Amniotic epithelial cell (primary cell): ENCODE results near the gene C11orf21.

Source experiments
- DNase-seq: peaks from one replicate; pipeline ENCODE4 v3.0.0-alpha.2; 2010; ENCODE audit warnings: low read depth

The C11orf21 gene

DNA sequence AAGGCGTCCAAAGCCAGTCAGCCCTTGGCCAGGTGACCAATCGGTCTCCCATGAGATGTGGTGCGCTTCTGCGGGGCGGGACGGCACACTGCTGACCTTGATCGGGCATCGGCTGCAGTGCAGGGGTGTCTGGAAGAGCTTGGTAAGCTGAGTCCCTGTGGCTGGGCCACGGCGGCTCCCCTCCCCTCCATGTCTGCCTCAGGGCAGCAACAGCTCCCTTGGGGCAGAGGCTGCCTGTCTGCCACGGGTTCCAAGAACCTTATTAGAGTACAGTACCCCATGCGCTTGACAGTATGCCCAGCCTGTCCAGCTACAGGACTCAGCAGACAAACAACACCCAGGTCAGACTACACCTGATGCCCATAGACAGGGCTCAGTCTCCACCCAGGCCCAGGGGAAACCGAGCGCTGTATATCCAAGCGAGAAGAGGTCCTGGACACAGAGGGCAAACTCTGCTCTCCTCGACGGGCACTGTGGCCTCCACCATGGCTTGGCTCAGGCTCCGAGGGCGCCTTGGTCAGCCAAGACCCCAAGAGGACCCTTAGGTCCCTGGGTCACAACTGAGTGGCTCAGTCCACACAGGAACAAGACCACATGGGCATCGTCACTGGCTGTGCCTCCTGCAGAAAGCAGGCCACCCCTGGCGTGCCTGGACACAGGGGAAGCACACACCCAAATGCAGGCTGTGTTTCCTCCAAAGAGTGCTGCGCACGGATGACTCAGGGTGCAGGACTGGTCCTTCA lies 19.0 kb upstream of the C11orf21 start:
- no peak for DNase-seq

DNA sequence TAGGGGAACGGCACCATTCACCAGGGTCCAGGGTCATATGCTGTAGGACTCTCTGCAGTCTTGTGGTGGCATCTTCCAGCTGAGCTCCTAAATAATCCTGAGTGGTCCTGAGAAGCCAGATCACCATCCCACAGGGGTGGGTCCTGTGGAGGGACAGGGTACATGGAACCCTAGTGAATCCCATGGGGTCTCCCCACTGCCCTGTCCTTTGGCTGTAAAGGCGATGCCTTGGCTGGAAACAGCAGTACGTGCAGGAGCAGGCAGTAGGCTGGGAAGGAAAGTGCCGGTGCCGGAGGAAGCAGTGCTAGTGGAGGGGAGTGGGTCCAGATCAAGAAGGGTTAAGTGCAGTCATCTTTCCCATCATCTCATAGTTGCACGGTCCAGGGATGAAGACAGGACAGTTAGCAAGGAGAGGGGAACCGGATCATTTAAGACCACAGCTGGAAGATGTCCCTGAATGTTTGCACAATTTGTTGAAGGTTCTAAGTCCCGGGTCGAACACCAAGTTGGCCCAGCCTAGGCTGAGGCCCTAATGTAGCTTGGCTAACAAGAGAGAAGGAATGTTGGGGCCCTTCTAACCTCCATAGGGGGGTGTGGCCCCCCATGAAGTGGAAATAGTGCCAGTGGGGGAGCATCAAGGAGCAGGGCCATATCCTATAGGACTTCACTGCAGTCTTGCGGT lies 18.2 kb upstream of the C11orf21 start:
- no peak for DNase-seq

DNA sequence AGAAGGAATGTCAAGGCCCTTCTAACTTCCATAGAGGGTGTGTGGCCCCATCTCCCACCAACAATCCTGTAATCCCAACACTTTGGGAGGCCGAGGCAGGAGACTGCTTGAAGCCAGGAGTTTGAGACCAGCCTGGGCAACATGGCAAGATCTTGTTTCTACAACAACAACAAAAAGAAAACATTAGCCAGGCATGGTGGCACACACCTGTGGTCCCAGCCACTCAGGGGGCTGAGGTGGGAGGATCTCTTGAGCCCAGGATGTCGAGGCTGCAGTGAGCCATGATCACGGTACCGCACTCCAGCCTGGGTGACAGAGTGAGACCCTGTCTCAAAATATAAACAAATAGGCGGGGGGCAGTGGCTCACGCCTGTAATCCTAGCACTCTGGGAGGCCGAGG lies 17.0 kb upstream of the C11orf21 start:
- DNase-seq = no peak

DNA sequence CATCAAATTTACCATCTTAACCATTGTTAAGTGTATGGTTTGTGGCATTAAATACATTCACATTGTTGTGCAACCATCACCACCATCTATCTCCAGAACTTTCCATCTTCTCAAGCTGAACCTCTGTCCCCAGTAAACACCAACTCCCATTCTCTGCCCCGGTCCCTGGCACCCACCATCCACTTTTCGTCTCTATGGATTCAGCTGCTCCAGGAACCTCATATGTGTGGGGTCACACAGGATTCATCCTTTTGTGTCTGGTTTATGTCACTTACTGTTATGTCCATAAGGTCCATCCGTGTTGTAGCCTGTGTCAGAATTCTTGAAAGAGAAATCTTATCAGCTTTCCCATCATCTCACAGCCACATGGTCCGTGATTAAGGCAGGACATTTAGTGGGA lies 16.4 kb upstream of the C11orf21 start:
- no peak for DNase-seq

DNA sequence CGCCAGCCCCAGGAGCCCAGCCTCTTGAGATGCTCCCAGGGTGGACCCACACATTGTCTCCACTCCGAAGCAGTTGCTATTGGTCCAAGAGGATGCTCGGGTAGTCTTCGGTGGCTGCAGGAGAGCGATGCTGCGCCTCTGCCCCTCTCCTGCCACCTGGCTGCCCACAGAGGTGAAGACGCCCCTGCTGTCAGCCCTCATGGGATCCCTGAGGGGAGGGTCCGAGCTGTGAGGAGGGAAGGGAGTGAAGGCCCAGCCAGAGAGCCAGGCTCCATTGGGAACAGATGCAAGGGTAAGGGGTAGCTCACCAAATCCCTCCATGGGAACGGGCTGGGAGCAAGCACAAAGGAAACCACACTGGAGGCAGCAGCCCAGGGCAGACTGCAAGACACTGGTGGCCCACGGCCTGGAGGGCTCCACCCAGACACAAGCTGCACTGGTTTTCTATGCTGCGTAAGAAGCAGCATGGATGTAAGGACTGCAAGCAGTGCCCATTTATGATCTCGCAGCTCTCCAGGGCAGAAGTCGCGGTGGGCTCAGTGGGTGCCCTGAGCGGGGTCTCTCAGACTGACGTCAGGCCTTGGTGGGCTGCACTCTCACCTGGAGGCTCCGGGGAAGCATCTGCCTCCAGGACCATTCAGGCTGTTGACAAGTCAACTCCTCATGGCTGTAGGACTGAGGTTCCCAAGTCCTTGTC lies 15.8 kb upstream of the C11orf21 start:
- DNase-seq = no peak

DNA sequence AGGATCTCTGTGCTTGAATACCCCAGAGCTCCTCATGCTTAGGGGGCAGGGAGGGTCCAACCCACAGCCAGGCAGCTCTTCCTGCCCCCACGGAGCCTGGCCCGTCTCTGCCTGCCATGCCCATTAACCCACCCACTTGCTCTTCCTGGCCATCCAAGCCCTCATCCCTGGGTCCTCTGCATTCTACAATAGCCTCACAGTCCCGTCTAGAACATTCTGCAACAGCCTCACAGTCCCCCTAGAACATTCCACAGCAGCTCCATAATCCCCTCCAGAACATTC lies 15.2 kb upstream of the C11orf21 start:
- no peak for DNase-seq

DNA sequence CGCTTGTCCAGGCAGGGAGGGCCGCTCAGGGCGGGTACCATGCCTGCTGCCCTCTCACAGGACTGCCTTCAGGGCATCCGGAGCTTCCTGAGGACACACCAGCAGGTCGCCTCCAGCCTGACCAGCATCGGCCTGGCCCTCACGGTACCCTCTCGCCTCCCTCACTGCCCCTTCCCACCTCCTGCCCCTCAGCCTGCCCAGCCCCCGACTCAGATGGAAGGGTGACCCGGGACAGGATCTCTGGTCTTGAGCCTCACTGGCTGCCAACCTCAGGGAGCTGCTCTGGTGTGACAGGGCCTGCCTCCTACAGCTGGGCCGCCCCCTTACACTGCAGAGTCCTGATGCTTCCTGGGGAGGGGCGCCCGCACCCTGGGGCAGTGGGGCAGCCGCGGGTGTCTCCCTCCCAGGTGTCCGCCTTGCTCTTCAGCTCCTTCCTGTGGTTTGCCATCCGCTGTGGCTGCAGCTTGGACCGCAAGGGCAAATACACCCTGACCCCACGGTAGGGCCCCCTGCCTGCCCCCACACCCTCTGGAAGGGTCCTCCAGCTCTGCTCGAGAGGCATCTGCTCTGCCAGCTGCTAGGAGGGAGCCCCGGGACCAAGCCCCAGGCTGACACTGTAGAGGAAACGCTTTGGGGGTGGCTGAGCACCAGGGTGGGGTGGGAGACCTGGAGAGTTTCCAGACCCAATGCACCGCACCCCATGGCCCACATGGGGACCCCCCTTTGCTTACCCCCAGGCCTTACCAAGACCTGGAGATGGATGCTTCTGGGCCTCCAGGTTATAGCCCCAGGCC lies 14.6 kb upstream of the C11orf21 start:
- no peak for DNase-seq

DNA sequence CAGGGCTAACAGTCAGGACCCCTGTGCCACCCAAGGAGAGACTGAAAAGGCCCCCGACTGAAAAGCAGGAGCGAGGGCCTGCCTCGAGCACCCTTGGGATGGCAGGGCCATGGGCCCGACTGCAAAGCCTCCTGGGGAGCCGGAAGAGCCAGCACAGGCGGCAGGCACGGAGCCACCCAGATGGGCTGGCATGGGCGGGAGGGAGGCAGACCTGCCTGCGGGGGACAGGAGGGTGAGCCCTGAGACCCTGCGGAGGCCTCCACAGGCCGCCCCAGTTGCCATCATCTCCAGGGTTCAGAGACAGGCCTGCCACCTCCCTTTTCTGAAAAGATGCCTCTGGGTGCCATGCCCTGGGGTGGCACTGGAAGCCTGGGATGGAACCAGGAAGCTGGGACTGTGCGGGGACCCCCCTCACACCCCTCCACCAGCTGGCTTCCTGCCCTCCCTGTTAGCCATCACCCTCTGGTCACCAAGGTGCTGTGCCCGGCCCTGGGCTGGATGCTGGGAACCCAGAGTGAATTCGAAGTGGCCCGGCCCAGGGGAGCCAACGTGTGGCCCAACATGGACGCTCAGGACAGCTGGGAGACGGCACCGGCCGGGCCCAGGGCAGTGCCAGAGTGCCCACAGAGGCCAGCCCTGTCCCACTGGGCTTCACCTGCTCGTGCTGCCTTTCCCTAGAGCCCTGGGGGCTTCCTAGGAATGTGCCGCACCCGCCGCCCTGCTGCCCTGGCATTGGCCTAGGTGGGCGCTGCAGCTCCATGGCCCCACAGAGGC lies 13.9 kb upstream of the C11orf21 start:
- no peak for DNase-seq

DNA sequence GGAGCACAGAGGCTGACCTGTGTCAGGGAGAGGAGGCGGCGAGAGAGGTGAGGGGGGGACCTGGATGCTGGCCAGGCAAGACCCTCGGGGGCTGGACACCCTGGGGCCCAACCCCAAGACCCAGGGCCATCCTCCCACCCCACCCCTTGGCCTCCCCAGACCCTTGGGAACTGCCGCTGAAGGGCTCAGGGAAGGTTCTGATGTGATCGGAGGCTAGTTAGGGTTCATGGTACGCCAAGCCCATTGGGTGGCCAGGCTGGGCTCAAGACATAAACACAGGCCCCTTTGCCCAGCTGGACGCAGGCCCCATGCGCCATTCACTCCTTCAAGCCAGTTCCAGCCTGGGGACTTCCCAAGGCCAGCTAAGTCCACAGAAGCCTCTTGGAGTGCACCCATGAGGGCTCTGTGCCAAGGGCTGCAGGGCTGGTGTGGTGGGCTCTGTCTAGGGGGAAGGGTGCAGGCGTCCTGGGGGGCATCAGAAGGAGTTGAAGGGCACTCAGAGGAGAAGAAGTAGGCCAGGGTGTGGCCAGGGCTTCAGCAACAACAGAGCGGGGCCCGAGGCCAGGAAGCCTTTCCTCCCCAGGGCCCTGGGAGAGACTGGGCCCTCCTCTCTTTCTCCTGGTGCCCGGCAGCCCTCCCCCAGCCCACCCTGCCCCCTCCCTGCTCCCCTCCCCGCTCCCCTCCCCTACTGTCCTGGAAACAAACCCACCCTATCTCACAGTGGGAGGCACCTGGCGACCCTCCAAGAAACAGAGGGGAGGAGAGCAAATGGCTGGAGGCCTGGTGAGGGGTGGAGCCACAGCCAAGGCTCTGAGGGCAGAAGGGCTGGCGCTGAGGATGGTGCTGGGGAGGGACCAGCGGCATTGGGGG lies 13.0 kb upstream of the C11orf21 start:
- DNase-seq = peak; percentile 86

DNA sequence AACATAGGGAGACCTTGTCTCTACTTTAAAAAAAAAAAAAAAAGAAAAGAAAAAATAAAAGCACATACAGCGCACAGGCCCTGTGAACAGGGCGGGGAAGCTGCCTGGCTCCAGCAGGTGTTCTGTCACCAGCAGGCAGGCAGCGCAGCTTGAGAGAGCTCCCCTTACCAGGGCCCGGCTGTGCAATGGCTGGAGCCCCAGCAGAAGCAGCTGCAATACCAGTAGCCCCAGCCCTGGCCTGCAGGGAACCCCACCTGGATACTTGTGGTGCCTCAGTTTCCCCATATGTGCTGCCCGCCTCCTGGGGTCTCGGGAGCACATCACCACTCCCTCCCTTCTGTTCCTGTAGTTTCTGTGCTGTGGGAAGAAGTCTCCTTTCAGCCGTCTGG lies 12.4 kb upstream of the C11orf21 start:
- no peak for DNase-seq

DNA sequence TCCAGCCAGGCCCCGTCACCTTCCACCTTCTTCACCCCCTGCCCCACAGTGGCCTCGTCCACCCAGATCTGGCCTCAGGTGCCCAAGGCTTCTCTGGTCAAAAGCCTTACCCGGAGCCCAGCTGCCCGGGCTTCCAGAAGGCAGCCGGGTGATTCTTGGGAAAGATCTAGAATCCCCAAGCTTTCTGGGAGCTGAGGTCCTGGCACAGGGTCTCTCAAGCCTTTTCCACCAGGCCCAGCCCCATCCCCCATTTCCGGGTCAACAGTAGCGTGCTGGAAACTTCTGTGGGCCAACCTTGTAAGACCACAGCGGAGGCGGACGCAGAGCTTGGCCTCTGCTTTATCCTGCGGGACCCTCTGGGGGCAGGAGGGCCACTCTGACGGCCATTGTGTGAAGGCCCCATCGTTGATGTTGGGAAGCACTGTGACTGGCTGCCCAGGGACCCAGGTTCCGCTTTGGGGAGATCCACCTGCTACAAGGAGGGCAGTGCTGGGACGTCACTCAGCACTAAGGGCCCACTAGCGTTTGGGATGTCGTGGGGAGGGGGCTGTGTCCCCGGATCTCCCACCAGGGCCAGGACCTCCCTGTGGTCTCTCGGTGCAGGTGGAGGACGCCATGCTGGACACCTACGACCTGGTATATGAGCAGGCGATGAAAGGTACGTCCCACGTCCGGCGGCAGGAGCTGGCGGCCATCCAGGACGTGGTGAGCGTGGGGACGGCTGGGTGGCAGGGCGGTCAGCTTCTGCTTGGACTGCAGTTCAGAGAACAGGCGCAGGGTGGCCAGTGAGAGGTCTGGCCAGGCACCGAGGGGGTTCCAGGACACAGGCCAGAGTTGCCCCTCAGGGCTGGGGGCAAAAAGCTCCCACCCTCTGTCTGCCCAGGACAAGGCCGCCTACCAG lies 11.6 kb upstream of the C11orf21 start:
- DNase-seq = no peak

DNA sequence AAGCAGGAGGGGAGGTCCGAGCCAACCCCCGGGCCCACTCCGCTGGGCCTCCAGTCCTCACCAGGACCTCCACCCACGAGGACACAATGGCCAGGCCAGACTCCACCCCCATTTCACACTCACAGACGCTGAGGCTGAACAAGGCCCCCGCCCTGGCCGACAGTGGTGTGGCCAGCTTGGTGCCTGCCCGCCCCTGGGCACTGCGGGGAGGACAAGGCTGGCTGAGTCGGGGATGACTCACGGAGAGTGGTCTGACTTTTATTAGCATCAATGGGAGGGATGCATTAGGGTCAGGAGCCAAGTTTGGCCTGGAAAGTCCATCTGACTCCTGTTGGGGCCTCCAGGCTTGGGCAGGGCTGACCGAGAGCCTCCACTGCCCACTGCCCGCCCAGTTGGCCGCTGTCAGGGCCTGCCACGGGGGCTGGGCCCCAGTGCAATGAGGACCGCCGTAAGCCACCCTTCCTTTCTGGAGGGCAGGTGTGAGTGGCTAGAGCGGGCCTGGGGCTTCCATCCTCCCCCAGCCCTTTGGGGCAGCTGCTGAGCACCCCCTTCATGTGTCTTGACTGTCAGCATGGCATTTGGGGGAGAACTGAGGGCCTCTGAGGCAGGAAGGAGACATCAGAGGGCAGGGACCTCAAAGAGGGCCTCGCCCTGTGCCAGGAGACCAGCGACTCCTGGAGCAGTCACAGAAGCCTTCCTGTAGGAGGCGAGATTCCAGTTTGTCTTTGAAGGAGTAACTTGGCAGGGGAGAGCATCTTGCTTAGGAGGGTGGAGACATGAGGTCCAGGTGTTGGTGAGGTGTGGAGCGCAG lies 10.7 kb upstream of the C11orf21 start:
- peak; percentile 37 for DNase-seq

DNA sequence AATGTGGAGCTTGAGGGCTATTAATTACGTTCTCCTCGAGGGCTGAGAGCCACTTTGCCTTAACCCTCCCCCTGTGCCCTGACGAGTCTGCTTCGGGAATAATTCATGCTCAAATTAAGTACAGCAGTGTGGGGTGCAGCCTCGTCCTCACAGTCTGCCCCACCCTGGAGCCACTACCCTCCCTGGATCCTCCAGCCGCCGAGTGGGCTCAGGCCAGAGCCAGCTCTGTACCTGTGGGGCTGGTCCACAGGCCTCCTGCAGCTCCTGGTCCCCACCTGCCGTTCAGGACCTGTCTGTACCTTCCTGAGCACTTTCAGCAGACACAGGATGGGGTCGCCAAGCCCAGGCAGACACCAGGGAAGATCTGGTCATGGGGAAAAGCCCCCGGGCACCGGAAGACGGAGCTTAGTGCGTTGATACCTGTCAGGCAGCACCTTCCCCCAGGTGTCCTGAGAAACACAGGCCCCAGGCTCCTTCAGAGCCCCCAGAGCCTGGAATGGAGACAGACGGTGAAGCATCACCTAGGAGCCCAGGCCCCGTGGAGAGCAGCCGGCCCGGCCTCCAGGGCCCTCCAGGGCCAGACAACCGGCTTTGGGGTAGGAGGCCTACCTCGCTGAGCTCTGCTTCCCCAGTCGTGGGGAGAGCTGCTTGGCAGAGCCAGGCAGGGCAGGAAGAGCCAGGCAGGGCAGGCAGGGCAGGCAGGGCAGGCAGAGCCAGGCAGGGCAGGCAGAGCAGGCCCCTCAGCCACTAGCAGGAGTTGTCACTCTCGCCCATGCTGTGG lies 9.8 kb upstream of the C11orf21 start:
- no peak for DNase-seq

DNA sequence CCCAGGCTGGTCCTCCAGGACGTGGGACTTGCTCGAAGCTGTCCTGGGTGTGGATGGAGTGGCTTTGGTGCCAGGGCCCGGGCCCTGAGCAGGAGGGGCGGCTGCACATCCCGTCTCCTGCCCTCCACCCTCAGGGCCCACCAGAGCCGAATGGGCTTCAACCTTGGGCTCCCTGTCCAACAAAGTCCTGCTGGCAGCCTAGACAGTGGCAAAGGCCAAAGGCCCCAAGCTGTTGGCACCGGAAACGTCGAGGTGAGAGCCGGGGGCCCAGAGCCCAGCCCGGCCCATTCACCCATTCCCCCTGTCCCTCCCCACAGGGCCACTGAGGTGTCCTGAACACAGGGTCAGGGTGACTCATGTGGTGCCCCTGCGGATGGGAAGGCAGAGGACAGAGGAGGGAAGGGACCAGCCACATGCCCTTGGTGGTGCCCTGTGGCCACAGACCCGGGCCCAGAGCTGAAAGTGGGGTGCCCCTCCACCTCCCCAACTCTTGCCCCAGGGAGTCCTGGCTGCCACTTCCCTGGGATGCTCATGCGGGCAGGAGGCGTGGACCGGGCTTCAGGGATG lies 9.2 kb upstream of the C11orf21 start:
- DNase-seq = no peak

DNA sequence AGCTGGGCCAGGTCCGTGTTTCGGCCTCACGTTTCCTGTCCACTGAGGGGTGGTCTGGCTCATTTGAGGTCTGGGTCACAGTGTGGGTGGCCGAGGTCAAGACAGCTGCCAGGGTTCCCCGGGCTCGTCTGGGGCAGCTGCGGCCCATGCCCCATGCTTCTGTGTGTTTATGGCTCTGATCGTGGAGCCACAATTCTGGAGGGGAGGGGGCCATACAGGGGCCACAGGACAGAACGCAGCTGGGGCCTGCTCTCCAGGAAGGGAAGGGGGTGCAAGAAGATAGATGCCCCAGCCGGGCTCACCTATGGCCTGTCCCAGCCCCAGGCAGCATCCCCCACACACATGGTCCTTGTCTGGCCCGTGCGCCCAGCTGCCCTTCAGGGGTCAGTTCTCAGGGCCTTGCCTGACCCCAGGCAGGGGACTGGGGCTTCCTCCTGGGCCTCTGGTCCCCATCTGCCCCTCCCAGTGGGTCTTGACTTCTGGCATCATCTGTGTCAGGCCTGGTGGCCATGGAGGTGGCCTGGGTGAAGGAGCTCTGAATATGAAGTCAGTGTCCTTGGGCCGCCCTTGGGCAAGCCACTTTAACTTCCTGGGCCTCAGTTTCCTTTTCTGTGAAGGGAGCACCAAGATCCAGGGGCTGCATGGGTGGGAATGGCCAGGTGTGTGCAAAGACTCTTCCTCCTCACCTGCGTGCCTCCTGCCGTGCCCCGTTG lies 8.5 kb upstream of the C11orf21 start:
- DNase-seq = no peak

DNA sequence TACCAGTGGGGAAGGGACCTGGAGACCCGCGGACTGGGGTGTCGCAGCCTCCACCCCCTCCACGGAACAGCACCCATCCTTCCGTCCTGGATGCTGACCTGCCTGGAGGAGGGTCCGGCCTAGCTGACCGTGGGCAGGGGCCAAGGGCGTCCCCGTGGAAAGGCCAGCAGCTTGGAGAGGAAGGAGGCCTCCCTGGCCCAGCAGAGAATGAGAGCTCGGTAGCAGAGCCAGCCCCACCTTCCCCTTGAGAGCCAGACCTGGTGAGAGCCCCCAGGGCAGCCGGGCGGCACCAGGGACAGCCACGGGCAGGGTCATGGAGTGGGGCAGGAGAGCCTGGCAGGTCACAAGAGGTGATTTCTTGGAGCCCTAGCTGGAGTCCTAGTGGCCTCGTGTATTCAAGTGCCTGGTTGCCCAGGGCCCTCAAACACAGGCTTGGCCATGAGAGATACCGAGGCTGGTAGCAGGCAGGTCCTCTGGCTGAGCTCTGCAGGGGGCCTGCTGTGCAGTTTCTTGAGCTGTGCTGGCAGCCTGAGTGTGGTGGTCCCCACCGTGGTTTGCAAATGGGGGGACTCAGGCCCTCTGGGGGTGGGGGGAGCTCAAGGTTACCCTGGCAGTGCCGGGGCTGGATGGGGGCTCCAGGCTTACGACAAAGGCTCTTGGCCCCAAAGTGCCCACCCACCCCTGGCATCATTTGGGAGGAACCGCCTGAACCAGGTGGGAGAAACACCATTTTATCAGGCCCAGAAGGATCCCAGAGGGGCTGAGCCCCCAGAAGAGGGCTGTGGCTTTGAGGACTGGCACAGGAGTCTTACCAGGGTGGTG lies 7.7 kb upstream of the C11orf21 start:
- DNase-seq = no peak
